ENCODE results near the gene PLEKHA6.
"Not testable (repeated sequence)": the region's sequence is repeated elsewhere in the genome, so short reads cannot be mapped to it uniquely, and the experiment has no call there.

Gene PLEKHA6

GRCh38 chr1:204246876-204247275 is 112.9 kb downstream of the PLEKHA6 start:
- TF ChIP-seq, protein P1, sequence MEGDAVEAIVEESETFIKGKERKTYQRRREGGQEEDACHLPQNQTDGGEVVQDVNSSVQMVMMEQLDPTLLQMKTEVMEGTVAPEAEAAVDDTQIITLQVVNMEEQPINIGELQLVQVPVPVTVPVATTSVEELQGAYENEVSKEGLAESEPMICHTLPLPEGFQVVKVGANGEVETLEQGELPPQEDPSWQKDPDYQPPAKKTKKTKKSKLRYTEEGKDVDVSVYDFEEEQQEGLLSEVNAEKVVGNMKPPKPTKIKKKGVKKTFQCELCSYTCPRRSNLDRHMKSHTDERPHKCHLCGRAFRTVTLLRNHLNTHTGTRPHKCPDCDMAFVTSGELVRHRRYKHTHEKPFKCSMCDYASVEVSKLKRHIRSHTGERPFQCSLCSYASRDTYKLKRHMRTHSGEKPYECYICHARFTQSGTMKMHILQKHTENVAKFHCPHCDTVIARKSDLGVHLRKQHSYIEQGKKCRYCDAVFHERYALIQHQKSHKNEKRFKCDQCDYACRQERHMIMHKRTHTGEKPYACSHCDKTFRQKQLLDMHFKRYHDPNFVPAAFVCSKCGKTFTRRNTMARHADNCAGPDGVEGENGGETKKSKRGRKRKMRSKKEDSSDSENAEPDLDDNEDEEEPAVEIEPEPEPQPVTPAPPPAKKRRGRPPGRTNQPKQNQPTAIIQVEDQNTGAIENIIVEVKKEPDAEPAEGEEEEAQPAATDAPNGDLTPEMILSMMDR (conservative IDR thresholded peaks at IDR 0.05; ENCODE audit: low read depth, low read length), result no peak
- DNase-seq (ENCODE audit: low read depth), result no peak
- H3K4me3 ChIP-seq (ENCODE audit: low read depth, low read length), result no peak overlapping the region

DNA sequence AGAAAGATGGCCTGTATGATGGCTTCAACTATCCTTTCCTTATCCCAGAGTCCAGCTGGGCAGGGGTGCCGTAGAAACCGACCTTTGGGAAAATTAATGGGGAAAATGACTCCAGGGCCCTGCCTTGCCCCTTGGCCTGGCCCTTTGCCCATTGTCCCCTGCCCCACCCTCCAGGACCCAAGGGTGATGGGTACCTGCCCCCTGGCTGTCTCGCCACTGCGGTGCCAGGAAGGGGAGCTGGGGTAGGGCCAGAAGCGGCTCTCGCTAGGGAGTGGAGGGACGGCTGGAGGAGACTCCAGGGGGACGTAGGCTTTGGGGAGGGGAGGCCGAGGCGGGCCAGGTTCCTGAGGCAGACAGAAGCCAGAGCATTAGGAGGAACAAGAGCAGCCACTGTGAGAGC is 116.8 kb downstream of the PLEKHA6 start:
- DNase-seq (ENCODE audit: low read depth), result no peak
- TF ChIP-seq, protein P1 (conservative IDR thresholded peaks at IDR 0.05; ENCODE audit: low read depth, low read length), result no peak
- no peak overlapping the region for H3K4me3 ChIP-seq (ENCODE audit: low read depth, low read length)

DNA sequence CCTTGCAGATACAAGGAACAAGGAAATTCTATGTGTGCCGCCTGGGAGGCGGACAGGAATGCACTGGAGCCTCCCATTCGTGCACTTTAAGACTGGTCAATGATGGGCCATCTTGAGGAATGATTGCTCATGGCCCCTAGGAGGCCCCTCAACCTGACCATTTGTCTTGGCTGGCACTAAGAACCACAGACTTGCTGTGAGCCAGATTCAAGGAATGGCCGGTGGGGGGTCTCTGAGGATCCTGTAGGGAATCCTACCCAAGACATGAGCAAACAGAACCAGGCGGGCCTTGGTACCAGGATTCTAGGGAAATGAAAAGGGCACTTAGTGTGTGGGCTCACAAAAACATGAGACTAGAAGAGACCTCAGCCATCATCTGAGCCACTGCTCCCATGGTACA is 117.8 kb downstream of the PLEKHA6 start:
- TF ChIP-seq, protein P1 (conservative IDR thresholded peaks at IDR 0.05; ENCODE audit: low read depth, low read length), result no peak
- H3K4me3 ChIP-seq (ENCODE audit: low read depth, low read length), result no peak overlapping the region

DNA sequence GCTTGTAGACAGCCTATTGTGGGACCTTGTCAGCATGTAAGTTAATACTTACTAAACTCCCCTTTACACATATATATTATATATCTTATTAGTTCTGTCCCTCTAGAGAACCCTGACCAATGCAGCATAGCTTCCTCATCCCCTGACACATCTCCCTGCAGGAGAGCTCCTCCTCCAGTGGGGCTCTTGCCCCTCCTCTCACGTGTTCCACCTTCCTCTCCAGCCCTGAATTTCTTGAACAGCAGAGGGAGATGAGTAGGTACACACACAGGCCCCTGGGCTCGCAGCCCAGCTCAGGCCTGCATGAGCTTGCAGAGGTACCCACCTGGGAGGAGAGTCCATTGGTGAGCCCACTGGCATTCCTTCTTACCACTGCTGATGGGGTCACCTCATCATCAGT is 118.7 kb downstream of the PLEKHA6 start:
- no peak overlapping the region for H3K4me3 ChIP-seq (ENCODE audit: low read depth, low read length)
- TF ChIP-seq, protein P1 (conservative IDR thresholded peaks at IDR 0.05; ENCODE audit: low read depth, low read length), result no peak
- DNase-seq (ENCODE audit: low read depth), result no peak

More for the DNA sequence above, 117.8 kb downstream of the PLEKHA6 start:
- DNase-seq (ENCODE audit: low read depth), result no peak

- TF ChIP-seq, protein P1 (conservative IDR thresholded peaks at IDR 0.05; ENCODE audit: low read depth, low read length), result no peak
- no peak overlapping the region for H3K4me3 ChIP-seq (ENCODE audit: low read depth, low read length)
- DNase-seq (ENCODE audit: low read depth), result no peak
These were observed 119.5 kb downstream of the PLEKHA6 start for GRCh38 chr1:204240233-204240632.

DNA sequence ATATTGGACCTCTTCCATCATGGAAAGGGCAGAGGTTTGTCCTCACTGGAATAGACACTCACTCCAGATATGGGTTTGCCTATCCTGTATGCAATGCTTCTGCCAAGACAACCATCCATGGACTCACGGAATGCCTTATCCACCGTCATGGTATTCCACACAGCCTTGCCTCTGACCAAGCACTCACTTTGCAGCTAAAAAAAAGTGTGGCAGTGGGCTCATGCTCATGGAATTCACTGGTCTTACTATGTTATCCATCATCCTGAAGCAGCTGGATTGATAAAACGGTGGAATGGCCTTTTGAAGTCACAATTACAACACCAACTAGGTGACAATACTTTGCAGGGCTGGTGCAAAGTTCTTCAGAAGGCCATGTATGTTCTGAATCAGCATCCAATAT is 120.3 kb downstream of the PLEKHA6 start:
- DNase-seq (ENCODE audit: low read depth); H3K4me3 ChIP-seq (ENCODE audit: low read depth, low read length): not testable (repeated sequence)

- not testable (repeated sequence) for H3K4me3 ChIP-seq (ENCODE audit: low read depth, low read length); DNase-seq (ENCODE audit: low read depth)
These were observed 121.2 kb downstream of the PLEKHA6 start for GRCh38 chr1:204238520-204238919.

DNA sequence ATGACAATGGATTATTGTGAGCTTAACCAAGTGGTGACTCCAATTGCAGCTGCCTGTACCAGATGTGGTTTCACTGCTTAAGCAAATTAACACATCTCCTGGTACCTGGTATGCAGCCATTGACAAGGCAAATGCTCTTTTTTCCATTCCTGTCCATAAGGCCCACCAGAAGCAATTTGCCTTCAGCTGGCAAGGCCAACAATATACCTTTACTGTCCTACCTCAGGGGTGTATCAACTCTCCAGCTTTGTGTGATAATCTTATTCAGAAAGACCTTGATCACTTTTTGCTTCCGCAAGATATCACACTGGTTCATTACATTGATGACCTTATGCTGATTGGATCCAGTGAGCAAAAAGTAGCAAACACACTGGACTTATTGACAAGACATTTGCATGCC is 122.2 kb downstream of the PLEKHA6 start:
- H3K4me3 ChIP-seq (ENCODE audit: low read depth, low read length); DNase-seq (ENCODE audit: low read depth): not testable (repeated sequence)

- no peak overlapping the region for H3K4me3 ChIP-seq (ENCODE audit: low read depth, low read length)
- TF ChIP-seq, protein P1 (conservative IDR thresholded peaks at IDR 0.05; ENCODE audit: low read depth, low read length), result no peak
- DNase-seq (ENCODE audit: low read depth), result no peak
These were observed 127.2 kb downstream of the PLEKHA6 start for GRCh38 chr1:204232526-204232925.

All from choroid plexus epithelial cell (primary cell).